HG03025 (cell line): ENCODE results near the gene PRKCH.

ENCODE experiments used
- ATAC-seq: cut with Tn5 transposase; IDR thresholded peaks from one replicate; pipeline ENCODE4 v1.9.1; 2021; ENCODE audit warnings: mild to moderate bottlenecking, moderate library complexity; ENCODE audit not compliant: unreplicated experiment, low FRiP score

The PRKCH gene

DNA sequence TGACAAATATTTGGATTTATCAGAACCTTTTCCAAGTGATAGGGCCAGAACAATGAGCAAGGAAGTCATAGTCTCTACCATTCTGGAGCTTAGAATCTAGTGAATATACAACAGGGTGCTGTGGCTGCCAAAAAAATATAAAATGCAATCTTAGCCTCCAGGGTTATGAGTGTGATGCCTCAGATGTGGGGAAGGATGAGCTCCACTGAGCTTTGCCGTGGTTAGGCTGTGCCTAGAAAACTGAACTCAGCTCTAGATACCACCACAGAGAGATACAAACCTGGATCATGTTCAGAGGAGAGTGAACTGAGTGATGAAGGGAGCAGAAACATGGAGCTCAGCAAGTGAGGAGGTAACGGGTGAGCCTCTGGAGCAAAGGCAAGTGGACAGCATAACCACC lies 235.9 kb downstream of the PRKCH start:
- ATAC-seq, result no peak

GRCh38 chr14:61557854-61558253 lies 236.5 kb downstream of the PRKCH start:
- ATAC-seq, result no peak

- no peak for ATAC-seq
Observed at GRCh38 chr14:61558271-61558670, 236.9 kb downstream of the PRKCH start.

GRCh38 chr14:61559641-61560201 lies 238.3 kb downstream of the PRKCH start:
- no peak for ATAC-seq

DNA sequence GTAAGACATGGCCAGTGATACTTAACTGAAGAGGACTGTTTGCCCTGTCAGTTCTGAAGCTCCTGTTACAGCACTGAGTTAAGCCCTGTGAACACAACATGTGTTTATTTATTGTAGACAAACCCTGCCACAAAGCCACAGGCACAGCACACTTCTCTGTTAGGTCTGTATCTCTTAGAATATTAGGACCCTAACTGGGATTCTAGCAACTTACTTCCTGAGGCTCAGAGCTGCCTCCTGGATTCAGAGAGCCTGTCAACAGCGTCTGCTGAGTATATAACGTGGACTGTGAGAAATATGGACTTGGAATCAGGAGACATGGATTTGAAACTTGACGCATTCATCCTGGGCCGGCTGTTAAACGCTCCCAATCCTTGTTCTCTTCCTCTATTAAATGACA lies 238.9 kb downstream of the PRKCH start:
- ATAC-seq, result no peak

- no peak for ATAC-seq
Observed at GRCh38 chr14:61561104-61561503, 239.7 kb downstream of the PRKCH start.

GRCh38 chr14:61561657-61562276 lies 240.4 kb downstream of the PRKCH start:
- no peak for ATAC-seq

- ATAC-seq, result no peak
Observed at GRCh38 chr14:61562321-61563161, 241.2 kb downstream of the PRKCH start.

GRCh38 chr14:61563162-61563511 lies 241.8 kb downstream of the PRKCH start:
- ATAC-seq, result no peak

DNA sequence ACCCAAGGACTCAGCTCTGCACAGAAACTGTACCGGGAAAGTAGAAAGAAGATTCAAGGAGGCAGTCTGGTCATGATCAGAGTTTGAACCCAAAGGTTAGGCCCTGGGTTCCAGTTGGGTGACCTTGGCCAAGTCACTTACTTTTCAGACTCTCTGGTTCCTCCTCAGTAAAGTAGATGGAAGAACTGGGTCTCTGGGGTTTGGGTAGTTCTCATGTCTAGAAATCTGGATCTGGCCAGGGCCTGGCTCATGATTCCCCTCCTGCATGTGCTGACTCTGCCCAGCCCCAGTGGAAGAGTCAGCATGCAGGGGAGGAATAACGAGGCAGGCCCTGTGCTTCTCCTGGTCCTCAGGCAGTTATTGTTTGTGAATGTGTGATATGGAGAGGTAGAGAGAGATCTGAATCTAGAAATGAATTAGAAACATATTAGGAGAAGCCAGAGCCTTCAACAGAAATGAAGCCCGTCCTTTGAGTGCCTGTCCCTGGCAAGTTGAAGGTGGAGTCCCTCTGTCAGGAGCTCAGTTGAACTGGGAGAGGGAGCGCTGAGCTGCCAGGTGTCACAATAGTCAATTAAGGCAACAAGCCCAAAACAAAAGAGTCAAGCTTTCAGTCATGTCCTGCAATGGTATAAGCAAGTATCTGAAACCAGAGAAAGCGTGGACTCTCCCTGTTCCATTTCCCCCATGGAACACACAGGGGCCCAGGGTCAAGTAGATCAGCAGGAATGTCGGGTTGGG lies 242.7 kb downstream of the PRKCH start:
- ATAC-seq, result no peak

DNA sequence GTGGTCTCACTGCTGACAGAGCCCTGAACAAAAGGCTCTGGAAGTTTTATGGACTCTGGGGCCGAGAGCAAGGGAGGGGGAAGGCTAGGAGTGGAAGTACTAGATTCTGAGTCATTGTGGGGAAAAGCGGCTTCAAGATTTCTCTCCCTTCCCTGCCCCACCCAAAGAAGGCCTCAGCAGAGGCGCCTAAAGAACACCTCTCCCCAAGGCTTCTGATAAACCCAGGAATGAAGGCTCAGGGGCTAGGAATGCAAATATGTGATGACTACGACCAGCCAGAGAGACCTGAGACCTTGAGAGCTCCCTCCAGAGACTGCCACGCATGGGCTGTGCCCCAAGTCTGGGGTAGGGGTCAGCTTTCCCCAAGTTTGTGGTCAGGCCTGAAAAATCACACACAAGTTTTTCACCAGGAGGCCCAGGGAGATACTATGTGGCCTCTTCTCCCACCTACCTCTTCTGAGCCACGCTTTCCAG lies 243.3 kb downstream of the PRKCH start:
- ATAC-seq, result no peak

- no peak for ATAC-seq
Observed at GRCh38 chr14:61565181-61565580, 243.8 kb downstream of the PRKCH start.

DNA sequence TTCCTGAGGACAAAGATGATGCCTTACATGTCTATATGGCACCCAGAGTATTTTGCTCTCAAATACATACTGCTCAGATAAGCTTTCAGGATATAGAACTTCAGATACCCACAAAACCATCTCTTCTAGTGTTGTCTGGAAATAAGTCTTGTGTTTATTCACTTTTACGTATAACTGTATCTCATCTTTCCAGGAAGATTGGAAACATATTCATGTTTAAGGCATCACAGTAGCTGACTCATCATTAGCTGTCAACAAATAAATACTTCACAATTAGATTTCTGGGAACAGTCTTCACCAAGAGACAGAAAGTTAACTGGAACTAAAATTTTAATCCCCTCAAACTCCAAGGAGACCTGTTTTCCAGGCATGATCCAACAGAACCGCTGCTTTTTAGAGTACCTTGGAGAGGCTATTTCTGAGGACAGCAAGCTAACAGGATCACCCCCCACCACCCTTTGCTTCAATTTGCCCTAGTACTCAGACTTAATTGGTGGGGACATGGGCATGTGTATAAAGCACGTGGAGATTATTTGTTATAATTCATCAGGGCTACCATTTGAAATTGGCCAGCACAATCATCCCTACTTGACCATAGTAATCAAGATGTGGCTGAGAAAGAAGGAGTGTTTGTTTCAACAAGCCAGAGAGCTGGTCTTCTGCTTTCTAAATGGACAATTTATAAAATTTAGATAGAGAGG lies 244.6 kb downstream of the PRKCH start:
- no peak for ATAC-seq

DNA sequence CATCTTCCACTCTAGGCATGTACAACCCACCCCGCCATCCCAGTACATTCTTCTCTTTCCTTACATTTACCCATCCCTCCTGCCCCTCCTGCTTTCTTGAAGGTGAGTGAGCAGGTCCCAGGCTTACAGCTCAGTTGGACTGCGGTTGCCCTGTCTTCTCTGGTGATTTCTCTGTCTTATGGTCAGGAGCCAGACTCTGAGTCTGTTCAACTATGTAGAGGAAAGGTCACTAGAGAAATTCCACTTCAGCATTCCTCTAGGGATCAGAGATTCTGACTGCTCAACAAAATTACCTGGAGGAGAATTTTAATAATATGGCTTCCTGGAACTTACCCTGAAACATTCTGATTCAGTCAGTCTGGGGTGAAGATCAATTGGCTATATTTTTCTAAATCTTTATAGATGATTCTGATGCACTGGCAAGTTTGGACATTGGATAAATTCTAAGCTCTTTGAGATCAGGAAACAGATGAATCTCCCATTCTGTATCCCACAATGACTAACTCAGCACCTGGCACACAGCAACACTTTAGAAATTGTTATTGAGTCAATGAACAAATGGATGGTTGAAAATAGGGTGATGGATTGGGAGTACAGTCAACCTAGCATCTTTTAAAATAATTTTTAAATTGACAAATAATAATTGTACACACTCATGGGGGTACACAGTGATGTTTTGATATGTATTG lies 245.3 kb downstream of the PRKCH start:
- ATAC-seq, result no peak

- no peak for ATAC-seq
Observed at GRCh38 chr14:61567838-61568571, 246.6 kb downstream of the PRKCH start.

GRCh38 chr14:61568572-61569011 lies 247.2 kb downstream of the PRKCH start:
- peak; percentile 82 for ATAC-seq

DNA sequence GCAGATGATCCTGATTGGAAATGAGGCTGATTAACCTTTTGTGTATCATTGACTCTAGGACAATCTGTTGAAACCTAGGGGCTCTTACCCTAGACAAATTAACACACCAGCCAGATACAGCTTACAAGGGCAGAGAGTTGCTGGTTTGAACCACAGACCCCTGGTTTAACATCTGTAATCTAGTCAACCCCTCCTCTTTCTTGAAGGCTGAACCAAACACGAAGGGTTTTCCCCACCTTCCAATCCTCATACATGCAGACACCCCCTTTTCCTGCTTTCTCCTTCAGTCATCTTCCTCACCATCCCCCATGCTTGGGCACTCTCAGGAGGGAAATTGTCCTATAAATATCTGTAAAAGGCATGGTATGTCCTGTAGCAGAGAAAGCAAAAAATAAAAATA lies 247.9 kb downstream of the PRKCH start:
- ATAC-seq, result no peak

GRCh38 chr14:61569812-61570548 lies 248.6 kb downstream of the PRKCH start:
- no peak for ATAC-seq
